GM18499 (cell line): ENCODE measurements around the gene TPD52L1.

Source experiments
- ATAC-seq: cut with Tn5 transposase; IDR thresholded peaks from one replicate; pipeline ENCODE4 v1.9.1; 2021; ENCODE audit warnings: moderate number of reproducible peaks; ENCODE audit not compliant: insufficient read depth, unreplicated experiment

TPD52L1 gene

DNA sequence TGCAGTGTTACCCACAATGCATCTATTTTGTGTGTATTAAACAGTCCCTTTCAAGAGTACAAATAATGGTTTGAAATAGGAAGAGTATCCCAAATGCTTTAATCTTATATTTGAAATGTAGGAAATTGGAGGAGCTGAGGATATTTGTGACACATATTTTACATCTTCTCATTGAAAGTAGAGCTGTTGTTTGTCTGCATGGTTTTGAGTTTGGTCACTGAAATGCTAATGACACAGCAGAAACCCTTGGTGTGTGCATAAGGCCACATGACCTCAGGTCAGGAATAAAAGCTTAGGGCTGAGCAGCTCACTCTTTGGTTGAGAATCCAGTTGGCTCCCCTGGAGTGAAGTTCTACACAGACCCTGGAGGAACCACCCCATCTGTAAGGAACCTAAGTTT is 49.8 kb downstream of the TPD52L1 start:
- no peak for ATAC-seq

- no peak for ATAC-seq
Observed at GRCh38 chr6:125205931-125206330, 52.4 kb downstream of the TPD52L1 start.

DNA sequence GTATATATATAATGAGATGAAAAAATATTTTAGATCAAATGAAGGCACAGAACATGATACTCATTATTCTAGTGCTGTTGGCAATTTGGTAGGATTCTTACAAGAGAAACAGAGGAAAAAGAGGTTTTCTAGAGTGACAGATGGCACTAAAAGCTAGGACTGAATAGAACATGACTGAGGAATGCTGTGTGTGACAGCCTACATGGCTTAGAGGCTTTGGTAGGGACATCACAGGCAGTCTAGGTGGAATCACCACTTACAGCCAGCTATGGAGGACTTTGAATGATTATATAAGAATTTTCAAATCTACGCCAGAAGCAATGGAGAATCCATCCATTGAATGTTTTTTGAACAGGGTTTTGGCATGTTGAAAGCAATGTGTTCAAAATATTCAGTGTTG is 52.8 kb downstream of the TPD52L1 start:
- no peak for ATAC-seq

DNA sequence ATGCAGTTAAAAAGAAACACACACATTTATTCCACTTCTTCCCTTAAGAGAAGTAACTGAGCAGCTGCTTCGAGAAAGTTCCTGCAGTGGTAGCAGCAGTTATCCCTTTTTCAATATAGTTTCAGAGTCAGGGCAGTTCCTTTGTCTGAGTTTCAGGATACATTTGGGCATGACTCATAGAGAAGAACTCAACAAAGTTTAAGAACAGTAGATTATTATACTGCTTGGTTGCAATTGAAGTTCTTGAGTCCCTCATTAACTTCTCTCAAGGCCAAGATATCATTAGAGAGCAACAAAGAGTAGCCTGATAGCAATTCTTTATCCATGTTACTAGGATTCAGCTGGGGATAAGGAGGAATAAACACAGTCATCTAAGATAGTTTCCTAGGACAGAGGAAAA is 54.4 kb downstream of the TPD52L1 start:
- ATAC-seq = no peak

GRCh38 chr6:125208625-125209249 is 55.2 kb downstream of the TPD52L1 start:
- no peak for ATAC-seq

GRCh38 chr6:125210667-125211066 is 57.1 kb downstream of the TPD52L1 start:
- no peak for ATAC-seq

DNA sequence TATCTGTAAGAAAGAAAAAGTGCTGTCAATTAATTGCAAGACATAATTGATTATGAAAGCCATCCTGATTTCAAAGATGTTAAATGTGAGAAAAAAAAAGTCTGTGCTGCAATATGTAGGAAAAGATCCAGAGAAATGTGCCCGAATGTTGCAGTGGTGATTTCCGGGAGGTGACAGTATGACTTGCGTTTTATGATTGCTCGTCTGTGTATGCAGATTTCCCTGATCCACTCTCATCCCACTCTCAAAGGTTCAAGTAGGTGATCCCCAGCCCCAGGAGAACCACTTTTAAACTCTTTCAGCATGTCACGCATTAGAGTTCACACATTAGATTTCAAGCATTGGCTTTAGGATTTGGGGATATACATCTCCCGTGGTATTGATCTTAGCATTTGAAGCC is 57.8 kb downstream of the TPD52L1 start:
- ATAC-seq = no peak

GRCh38 chr6:125212377-125212776 is 58.8 kb downstream of the TPD52L1 start:
- no peak for ATAC-seq

- ATAC-seq = no peak
Observed at GRCh38 chr6:125213939-125214338, 60.4 kb downstream of the TPD52L1 start.

GRCh38 chr6:125215252-125215819 is 61.8 kb downstream of the TPD52L1 start:
- no peak for ATAC-seq

GRCh38 chr6:125216015-125216414 is 62.4 kb downstream of the TPD52L1 start:
- ATAC-seq = no peak

GRCh38 chr6:125217369-125217768 is 63.8 kb downstream of the TPD52L1 start:
- no peak for ATAC-seq

GRCh38 chr6:125217992-125218391 is 64.4 kb downstream of the TPD52L1 start:
- no peak for ATAC-seq

DNA sequence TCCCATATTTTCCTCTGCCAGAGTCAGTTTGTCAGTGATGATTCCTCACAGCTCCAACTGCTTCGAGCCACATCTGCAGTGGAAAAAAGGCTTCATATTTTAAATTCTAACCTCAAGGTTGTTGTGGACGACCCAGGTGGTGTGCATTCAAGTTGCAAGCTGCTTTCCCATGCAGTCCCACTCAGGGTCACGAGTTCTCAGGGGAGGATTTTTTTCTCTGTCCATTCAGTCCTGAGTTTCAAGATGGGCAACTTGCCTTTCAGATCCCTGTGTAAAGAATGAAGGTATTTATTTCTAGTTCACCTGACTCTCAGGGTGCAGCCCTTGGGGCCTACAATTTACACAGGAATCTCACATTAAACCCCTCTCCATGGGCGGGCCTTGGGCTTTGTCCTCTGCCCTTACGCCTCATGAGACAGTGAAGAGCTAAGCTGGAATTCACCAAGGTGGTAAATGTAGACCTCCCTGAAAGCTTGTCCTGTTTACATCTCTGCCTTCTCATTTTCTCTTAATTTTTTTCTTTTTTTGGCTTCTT is 65.9 kb downstream of the TPD52L1 start:
- ATAC-seq = no peak

DNA sequence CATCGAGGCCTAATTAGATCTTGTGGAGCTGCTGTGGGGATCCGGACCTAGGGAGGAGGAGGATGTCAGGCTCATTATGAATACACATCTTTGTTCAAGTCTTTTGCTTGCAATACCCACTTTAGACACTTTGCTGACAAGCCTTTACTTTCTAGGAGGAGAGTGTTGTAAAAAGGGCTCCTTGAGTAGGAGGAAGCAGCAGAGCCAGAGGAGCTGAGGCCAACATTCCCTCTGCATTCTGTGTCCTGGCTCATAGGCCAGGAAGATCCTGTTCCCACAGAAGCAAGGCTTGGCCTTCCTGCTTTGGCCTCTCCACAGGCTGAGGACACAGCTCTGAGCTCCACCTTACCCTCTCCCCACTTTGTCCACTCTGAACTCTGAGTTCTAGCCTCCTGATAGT is 67.1 kb downstream of the TPD52L1 start:
- no peak for ATAC-seq

DNA sequence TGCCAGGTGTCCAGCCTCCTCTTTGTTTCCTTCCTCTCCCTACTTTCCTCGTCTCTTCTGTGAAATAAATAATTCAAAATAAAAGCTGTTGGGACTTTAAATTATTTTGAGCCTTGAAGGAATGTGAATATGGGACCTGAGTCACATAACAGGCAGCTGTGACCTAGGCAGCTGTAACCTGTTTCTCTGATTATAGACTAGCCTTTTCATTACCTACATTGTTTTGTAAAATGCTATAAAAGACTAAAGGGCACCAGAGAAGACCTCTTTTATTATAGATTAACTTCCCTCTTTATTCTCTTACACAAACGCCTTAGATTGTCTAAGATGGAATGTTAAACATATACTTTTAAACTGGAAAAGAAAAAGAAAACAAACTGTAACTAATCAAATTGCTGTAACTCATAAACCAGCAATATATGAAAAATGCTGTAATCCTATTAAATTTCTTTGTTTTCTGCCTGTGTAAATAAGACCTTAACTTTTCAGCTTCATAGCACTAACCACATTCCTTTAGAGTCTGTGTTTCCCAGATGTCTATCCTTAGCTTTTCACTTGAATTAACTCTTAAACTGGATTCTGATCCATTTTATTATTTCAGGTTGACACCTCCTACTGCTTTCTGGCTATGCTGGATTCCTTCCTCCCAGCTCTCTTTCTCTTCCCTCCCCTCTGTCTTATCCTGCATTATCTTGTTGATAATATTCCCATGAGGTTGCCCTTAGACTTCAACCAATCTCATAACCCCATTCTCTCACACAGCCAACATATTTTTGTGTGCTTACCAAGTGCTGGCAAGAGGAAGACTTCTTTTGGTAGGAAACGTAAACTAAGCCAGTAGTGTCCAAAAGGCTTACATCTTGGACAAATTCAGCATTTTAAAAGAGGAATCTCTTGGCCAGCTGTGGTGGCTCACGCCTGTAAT is 69.2 kb downstream of the TPD52L1 start:
- no peak for ATAC-seq

GRCh38 chr6:125224231-125224861 is 70.8 kb downstream of the TPD52L1 start:
- ATAC-seq = no peak

GRCh38 chr6:125227244-125227643 is 73.7 kb downstream of the TPD52L1 start:
- ATAC-seq = no peak

DNA sequence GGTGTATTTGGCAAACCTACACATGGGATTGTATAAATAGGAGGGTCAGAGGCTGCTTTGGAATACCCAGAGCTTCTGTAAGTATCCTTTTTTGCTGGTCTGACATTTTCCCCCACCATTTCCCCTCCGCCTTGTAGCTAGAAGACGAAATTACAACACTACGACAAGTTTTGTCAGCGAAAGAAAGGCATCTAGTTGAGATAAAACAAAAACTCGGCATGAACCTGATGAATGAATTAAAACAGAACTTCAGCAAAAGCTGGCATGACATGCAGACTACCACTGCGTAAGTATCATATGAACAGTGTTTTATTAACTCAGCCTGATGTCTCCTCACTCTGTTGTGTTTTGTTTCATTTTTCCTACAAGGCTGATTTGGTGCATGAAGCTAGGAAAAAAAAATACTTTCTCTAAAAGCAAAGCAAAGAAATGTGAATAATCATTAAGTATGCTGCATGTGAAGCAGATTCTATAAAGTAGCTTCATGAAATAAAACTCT is 75.5 kb downstream of the TPD52L1 start:
- ATAC-seq = no peak

GRCh38 chr6:125230674-125231073 is 77.1 kb downstream of the TPD52L1 start:
- ATAC-seq = no peak
